ENCODE measurements around the gene NOP56.

The NOP56 gene

DNA sequence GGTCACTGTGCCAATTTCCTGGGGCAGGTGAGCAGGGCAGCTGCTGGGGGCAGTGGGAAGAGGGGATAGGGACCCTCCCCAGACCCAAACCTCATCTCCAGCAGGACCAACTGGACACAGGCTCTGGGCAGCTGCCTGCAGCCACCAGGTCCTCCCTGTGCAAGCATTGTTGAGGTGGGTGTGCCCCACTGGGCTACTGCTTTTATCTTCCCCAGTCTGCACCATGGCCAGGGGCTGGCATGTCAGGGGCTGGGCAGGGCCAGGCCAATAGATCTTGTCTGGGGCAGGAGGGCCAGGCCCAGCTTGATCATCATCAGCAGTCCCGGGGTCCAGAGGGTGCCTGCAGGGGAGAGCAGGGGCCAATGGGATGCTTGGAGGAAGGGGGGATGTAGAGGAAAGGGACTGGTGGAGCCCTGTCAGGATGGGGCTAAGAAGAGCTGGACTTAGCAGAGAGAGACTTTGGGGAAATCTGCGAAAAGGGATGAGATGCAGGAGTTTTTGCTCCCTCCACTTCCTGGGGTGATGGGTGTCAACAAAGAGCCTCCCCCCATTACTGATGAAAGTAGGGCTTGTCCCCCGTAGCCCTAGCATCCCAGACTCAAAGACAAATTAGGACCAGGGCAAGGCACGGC, 45.9 kb downstream of the NOP56 start:
- Histone ChIP-seq H3K27ac (no peak overlapping the region), H3K4me3 (no peak overlapping the region)

DNA sequence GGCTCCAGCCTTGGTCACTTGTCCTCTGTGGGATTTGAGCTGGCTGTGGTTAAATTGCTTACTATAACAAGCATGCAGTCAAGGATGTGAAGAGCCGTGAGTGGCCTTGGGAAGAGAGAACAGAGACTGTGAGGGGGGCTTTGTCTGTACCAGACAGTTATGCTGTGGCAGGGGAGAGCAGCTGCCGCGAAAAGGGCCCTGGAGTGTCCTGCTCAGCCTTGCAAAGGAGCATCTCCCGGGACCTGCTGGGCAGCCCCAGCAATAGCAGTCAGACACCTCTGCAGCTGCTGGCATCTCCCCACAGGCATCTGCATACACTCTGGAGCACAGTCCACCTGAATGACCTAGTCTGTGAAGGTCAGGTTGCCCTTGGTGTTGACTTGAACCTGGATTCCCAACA, 46.5 kb downstream of the NOP56 start:
- H3K27ac ChIP-seq = no peak overlapping the region
- no peak overlapping the region for H3K4me3 ChIP-seq

DNA sequence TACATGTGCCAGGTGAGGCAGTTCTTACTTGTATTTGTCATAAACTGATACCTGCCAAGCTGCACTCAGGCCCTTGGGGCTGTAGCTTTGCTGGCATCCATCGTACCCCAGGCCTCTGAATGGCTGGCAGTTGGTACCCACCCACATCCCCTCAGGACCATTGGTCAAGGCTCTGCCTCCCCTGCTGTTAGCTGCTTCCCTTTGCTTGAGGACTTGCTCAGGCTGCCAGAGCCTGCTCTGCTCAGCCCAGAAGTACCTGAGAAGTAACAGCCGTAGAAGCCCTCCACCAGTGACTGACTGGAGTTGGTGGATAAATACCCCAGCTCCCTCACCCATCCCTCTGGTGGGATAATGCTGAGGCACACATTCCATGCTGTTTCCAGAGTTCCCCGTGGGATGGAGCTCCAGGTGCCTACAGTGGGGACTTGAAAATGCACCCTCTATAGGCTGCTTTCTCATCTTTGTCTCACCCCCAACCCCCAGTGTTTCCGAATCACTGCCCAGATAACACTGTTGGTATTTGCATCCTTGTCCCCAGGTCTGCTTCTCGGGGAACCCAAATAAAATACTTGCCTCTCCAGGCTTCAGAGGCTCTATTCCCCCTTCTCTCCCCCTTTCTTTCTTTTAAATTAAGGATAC, 47.5 kb downstream of the NOP56 start:
- no peak overlapping the region for H3K4me3 ChIP-seq
- no peak overlapping the region for H3K27ac ChIP-seq

DNA sequence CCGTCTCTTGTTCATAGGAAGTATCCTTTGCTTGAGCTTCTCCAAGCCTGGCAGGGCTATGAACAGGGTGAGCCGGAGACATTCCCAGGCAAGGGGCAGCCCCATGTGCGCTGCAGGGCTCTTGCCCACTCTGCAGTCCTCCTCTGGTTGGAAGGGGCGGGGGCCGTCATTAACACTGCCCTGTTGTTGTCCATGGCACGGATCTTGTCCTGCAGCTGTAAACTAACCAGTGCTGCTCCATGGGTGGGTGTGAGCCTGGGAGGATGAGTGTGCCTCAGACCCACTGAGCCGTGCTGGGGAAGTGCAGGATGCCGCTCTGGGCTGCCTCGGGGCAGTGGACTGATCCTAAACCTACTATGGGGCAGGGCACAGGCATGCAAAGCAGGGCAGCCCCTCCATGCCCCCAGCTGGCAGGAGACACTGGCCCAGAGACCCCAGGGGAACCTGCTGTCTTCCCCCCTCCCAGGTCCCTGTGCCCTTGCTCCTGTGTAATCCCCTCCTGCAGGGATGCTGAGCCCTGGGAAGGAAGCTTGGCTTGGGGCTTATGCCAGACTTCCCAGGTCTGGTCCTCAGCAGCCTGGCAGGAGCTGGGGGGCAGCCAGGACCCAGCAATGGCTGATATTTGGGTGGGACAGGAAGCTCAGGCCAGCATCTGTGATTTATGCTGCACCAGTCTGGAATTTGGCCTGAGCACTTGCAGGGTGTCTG, 48.6 kb downstream of the NOP56 start:
- Histone ChIP-seq H3K27ac (no peak overlapping the region), H3K4me3 (no peak overlapping the region)

DNA sequence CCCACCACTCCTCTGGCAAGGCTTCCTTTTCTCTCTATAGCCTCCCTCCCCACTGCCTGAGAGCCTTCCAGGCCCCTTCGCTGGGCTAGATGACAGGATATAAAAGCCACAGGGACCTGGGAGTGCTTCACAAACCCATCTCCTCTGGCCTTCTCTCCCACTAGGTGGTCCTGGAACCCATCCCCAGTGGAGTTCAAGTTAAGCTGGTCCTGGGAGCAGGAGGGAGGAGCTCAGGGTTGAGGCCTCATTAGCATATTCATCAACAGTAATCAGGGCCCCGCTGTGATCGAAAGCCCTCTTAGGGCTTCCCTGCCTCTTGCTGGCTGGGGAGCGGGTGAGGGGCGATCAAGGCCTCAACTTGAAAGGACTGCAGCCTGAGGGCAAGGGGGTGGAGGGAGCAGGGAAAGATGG, 49.2 kb downstream of the NOP56 start:
- Histone ChIP-seq H3K27ac (no peak overlapping the region), H3K4me3 (no peak overlapping the region)

DNA sequence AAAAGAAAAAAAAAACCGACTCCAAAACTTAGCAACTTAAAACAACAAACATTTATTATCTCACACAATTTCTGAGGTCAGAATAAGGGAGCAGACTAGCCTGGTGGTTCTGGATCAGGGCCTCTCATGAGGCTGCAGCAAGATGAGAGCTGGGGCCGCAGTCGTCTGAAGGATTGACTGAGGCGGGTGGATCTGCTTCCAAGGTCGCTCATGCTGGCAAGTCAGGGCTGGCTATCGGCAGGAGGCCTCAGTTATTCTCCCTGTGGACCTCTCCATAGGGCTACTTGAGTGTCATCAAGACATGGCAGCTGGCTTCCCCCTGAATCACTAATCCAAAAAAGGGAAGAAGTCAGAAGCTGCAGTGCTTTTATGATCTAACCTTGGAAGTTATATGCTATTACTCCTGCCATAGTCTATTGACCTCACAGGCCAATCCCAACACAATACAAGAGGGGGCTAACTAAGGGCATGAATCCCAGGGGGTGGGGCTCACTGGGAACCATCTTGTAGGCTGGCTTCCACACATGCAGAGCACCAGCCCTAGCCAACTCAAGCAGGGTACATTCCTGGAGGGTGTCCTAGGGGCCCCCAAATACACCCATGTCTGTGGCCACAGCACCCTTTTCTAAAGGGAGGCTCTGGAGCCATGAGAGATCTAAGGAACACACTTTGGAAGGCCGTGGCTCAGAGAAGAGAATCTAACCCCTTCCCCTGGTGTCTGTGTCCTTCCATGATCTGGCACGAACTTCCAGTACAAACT, 51.5 kb downstream of the NOP56 start:
- Histone ChIP-seq H3K4me3 (no peak overlapping the region), H3K27ac (no peak overlapping the region)

DNA sequence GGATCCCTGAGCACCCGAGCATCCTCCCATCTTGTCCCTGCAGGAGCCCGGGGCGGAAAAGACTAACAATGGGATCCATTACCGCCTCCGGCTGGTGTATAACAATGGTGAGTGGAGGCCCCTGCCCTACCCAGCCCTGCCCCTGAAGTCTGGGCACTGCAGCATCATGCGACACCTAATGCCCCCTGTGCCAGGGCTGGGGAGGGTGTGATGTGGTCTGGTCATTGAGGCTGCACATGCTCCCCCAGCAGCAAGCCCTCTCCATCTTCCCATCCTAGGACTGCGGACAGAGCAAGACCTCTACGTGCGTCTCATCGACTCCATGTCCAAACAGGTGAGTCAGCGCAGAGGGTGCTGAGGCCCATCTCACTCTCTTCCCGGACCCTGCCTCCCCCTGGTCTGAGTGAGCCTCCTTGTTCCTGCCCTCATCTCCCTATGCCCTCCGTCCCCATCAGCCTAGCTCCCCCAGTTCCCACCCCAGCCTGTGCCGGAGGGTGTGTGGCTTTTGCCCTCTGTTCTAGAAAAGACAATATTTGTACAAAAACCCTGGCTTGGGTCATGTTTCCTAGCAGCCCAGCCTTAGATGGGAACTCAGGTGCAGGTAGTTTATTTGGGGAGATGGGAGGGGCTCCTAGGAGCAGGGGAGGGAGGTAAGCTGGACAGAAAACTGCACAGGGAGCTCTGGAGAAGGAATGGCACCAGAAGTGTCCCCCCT, 53.7 kb downstream of the NOP56 start:
- Histone ChIP-seq H3K4me3 (no peak overlapping the region), H3K27ac (no peak overlapping the region)

DNA sequence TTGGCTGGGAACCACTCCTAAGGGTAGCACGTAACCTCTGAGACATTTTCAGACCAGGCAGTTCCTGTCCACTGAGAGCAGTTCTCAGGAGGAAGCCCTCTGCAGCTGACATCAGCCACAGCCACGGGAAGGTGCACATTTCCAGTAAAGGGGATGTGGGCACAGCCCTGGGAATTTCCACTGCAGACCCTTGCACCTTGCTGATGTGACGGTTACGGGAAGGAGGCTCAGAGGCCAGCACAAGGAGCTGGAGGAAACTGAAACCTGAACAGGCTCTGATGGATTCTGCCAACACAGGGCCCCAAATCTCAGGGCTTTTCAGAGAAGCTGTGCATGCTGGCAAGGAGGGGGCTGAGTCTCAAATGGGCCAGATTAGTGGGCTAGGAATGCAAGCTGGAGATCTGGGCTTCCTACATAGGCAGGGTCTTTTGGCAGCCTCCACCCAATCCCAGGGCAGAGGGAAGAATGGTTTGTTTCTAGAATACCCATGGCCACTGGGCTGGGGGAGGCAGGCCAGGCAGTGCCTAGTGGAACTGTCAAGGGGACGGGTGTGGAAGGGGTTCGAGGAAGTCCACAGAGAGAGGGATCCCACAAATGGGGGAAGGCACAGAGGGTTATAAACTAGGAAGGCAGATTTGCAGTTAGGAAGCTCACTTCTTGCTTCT, 54.4 kb downstream of the NOP56 start:
- Histone ChIP-seq H3K4me3 (no peak overlapping the region), H3K27ac (no peak overlapping the region)

DNA sequence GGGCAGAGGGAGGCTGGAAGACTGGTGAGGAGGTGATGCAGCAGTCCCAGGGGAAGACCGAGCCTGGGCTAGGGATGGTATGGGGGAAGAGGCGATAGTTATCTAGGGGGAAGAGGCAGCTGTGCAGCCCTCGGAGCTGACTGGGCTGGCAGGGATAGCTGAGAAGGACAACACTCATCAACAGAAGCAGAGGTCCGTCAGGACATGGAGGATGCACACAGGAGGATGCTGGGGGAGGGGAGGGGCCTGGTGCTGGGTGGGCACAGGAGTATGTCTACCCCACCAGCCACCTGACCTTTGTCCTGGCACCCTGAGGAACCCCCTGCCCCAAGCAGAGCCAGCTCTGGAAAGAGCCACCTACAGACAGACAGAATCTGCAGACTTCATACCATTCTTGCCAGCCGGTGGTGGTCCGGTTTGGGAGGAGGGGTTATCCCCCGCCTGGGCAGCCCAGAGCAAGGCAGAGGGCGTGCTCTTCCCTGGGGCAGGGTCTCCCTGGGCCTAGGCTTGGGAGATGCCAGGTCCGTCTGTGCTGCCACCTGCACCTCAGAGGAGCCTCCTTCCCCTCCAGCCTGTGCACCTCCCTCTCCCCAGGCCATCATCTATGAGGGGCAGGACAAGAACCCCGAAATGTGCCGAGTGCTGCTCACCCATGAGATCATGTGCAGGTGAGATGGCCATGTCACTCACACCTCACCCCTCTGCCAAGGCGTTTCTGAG, 55.1 kb downstream of the NOP56 start:
- no peak overlapping the region for H3K4me3 ChIP-seq
- no peak overlapping the region for H3K27ac ChIP-seq

All from skin epidermis (tissue), 12 donors.